Thyroid gland (tissue), 4 donors: Measurements from ENCODE around the gene PLEKHA3.

Experiments
- POLR2A ChIP-seq, 2 donors: fragments of 450-650 bp; IDR thresholded peaks; one replicate each; pipeline ENCODE4 v1.6.1; 2017; ENCODE audit warnings: antibody characterized with exemption in 2 of 2, mild to moderate bottlenecking in 2 of 2, moderate library complexity in 1 of 2
- TF ChIP-seq, protein P1 (sequence below), 6 experiments: fragments of 200-600 bp in 3 of 6; fragments of 450-650 bp in 3 of 6; sonication (generic) in 3 of 6; IDR thresholded peaks; one replicate each; pipeline ENCODE4 v1.5.1; 2016 to 2019; ENCODE audit warnings: antibody characterized with exemption in 6 of 6, mild to moderate bottlenecking in 2 of 6, inconsistent platforms in 1 of 6, moderate library complexity in 1 of 6

- TF ChIP-seq, protein P1, sequence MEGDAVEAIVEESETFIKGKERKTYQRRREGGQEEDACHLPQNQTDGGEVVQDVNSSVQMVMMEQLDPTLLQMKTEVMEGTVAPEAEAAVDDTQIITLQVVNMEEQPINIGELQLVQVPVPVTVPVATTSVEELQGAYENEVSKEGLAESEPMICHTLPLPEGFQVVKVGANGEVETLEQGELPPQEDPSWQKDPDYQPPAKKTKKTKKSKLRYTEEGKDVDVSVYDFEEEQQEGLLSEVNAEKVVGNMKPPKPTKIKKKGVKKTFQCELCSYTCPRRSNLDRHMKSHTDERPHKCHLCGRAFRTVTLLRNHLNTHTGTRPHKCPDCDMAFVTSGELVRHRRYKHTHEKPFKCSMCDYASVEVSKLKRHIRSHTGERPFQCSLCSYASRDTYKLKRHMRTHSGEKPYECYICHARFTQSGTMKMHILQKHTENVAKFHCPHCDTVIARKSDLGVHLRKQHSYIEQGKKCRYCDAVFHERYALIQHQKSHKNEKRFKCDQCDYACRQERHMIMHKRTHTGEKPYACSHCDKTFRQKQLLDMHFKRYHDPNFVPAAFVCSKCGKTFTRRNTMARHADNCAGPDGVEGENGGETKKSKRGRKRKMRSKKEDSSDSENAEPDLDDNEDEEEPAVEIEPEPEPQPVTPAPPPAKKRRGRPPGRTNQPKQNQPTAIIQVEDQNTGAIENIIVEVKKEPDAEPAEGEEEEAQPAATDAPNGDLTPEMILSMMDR (IDR thresholded peaks at IDR 0.05), result no peak
- TF ChIP-seq POLR2A (IDR thresholded peaks at IDR 0.05), result no peak
These were observed 31.1 kb upstream of the PLEKHA3 start for GRCh38 chr2:178448968-178449661.
